DMS153 treated with DMSO at 0.1 percent for 48 hours (cell line): ENCODE results near the gene NDUFB4.

Experiments used
- DNase-seq: peaks from one replicate; lab custom pipeline; 2025; ENCODE audit not compliant: unreplicated experiment; lab: John Stamatoyannopoulos, UW

Gene NDUFB4

GRCh38 chr3:120596116-120596852, at the start of gene NDUFB4:
Gene NDUFB4 (plus strand): TSS chr3:120596336. CDS start chr3:120596360, 24 bp downstream.
- DNase-seq = peak; percentile 100

- DNase-seq = no peak
Measured at GRCh38 chr3:120550546-120550945, 45.6 kb upstream of the NDUFB4 start.

- no peak for DNase-seq
Measured at GRCh38 chr3:120552184-120553172, 43.7 kb upstream of the NDUFB4 start.

GRCh38 chr3:120554812-120555606, 41.1 kb upstream of the NDUFB4 start:
- no peak for DNase-seq

- DNase-seq = no peak
Measured at GRCh38 chr3:120555657-120556509, 40.3 kb upstream of the NDUFB4 start.

- DNase-seq = no peak
Measured at GRCh38 chr3:120557115-120557514, 39.0 kb upstream of the NDUFB4 start.

- DNase-seq = peak; percentile 81
Measured at GRCh38 chr3:120558771-120559241, 37.3 kb upstream of the NDUFB4 start.

- DNase-seq = no peak
Measured at GRCh38 chr3:120559242-120560061, 36.7 kb upstream of the NDUFB4 start.

- no peak for DNase-seq
Measured at GRCh38 chr3:120560304-120561250, 35.6 kb upstream of the NDUFB4 start.

- peak; percentile 58 for DNase-seq
Measured at GRCh38 chr3:120561251-120562045, 34.7 kb upstream of the NDUFB4 start.

GRCh38 chr3:120563356-120564022, 32.6 kb upstream of the NDUFB4 start:
- DNase-seq = no peak

- DNase-seq = no peak
Measured at GRCh38 chr3:120566243-120566975, 29.7 kb upstream of the NDUFB4 start.

GRCh38 chr3:120567370-120568201, 28.6 kb upstream of the NDUFB4 start:
- DNase-seq = peak; percentile 25

- DNase-seq = no peak
Measured at GRCh38 chr3:120568202-120568531, 28.0 kb upstream of the NDUFB4 start.

GRCh38 chr3:120568598-120568997, 27.5 kb upstream of the NDUFB4 start:
- DNase-seq = no peak
